Lower leg skin (tissue), 4 donors: ENCODE results near the gene CSNK2A2. TPM values are rescaled to one million over a fixed set of nuclear protein-coding genes. Genes with fewer than 3 reads are reported as not detected.
A peak's percentile ranks its signal among the peaks of the same experiment; 100 is the strongest.

Source experiments
- DNase-seq, 2 donors: peaks; one replicate each; pipeline ENCODE4 v3.0.0-alpha.2; 2019; ENCODE audit warnings: low spot score in 2 of 2
- H3K4me3 ChIP-seq: fragments of 200-600 bp; sonication (generic); 2 replicates; pipeline ENCODE4 v1.5.1; 2017; ENCODE audit warnings: mild to moderate bottlenecking, low read depth; ENCODE audit not compliant: poor library complexity, severe bottlenecking
- POLR2A ChIP-seq, 2 donors: fragments of 450-650 bp; IDR thresholded peaks; one replicate each; pipeline ENCODE4 v1.6.1; 2016 to 2017; ENCODE audit warnings: antibody characterized with exemption in 2 of 2, mild to moderate bottlenecking in 1 of 2, moderate library complexity in 1 of 2
- WGBS, 2 donors: methylation state at CpG; one replicate each; pipeline ENCODE4 v1.1.5; 2018; 5-methylcytosine and 5-hydroxymethylcytosine counted together
- intact Hi-C: fragments of 100-400 bp; cut with DNase I; formaldehyde crosslinking; loops from one replicate; pipeline ENCODE4 v1.15.0; 2023; ENCODE audit warnings: low total_unique reads
- total RNA-seq, 4 donors: library from RNA; depleted of rRNA; stranded (reverse); fragments of >200 nt; gene quantifications; one replicate each; pipeline ENCODE4 v1.1.0, GENCODE V29; 2016
- TF ChIP-seq, protein P1 (sequence below), 3 donors: fragments of 450-650 bp; IDR thresholded peaks; one replicate each; pipeline ENCODE4 v1.5.1; 2016; ENCODE audit warnings: antibody characterized with exemption in 3 of 3, mild to moderate bottlenecking in 3 of 3, moderate library complexity in 2 of 3

The CSNK2A2 gene
- total RNA-seq, 4 donors from 2014 or later, result 112 to 159 (median 141) TPM

DNA sequence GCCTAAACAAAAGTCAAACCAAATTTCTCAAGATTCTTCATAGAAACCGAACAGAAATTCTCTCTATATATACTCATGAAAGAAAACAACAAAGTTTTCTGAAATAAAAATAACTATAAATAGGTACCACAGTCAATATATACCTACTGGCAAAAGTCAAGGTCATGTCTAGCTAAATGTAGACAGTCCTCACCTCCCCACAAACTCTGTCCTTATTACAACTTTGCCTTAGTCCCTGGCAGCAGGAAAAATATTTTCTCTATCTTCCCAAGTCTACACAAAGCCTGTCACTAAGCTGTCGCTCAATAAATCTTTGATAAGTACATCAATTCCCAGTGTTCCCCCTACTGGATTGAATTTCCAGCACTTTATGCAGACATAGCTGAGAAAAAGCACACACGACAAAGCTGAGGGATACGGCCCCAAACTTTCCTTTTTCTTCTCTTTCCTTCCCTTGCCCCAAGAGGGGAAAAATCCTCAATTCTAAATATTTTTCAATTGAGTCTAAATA, 71.4 kb downstream of the CSNK2A2 start:
- intact Hi-C loops, result loop anchor here (10.0 kb wide), 1 partner anchor 102 kb away; the partner anchor contains the start of gene MMP15
- TF ChIP-seq, protein P1, sequence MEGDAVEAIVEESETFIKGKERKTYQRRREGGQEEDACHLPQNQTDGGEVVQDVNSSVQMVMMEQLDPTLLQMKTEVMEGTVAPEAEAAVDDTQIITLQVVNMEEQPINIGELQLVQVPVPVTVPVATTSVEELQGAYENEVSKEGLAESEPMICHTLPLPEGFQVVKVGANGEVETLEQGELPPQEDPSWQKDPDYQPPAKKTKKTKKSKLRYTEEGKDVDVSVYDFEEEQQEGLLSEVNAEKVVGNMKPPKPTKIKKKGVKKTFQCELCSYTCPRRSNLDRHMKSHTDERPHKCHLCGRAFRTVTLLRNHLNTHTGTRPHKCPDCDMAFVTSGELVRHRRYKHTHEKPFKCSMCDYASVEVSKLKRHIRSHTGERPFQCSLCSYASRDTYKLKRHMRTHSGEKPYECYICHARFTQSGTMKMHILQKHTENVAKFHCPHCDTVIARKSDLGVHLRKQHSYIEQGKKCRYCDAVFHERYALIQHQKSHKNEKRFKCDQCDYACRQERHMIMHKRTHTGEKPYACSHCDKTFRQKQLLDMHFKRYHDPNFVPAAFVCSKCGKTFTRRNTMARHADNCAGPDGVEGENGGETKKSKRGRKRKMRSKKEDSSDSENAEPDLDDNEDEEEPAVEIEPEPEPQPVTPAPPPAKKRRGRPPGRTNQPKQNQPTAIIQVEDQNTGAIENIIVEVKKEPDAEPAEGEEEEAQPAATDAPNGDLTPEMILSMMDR (IDR thresholded peaks at IDR 0.05), result no peak
- no peak for TF ChIP-seq POLR2A (IDR thresholded peaks at IDR 0.05)
- WGBS, 2 donors, result 43 to 45% methylated on average over 4 of the region's 4 CpGs
- DNase-seq, result no peak
- no peak overlapping the region for H3K4me3 ChIP-seq

DNA sequence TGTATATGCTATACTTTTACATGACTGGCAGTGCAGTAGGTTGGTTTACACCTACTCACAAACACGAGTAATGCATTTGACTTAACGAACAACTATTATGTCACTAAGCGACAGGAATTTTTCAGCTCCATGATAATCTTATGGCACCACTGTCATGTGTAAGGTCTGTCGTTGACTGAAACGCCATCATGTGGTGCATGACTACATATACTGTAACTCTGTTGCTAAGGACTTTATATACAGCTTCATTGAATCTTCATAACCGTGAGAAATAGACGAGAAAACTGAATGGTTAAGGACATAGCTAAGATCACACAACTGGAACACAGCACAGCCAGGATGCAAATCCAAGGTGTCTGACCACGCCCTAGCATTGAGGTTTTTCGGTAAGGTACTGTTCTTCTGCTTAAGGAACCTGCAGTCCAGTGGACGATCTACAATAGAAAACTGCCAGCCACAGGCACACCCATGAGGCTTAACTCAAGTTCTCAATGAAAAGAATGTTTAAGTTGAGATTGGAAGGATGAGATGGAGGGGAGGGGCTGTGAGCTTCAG, 72.0 kb downstream of the CSNK2A2 start:
- no peak for DNase-seq
- H3K4me3 ChIP-seq, result no peak overlapping the region
- no peak for TF ChIP-seq POLR2A (IDR thresholded peaks at IDR 0.05)
- TF ChIP-seq, protein P1 (IDR thresholded peaks at IDR 0.05), result no peak
- intact Hi-C loops, result loop anchor here (10.0 kb wide), 1 partner anchor 101 kb away; the partner anchor contains the start of gene MMP15
- 58 to 62% methylated on average over 10 of the region's 10 CpGs for WGBS, 2 donors

DNA sequence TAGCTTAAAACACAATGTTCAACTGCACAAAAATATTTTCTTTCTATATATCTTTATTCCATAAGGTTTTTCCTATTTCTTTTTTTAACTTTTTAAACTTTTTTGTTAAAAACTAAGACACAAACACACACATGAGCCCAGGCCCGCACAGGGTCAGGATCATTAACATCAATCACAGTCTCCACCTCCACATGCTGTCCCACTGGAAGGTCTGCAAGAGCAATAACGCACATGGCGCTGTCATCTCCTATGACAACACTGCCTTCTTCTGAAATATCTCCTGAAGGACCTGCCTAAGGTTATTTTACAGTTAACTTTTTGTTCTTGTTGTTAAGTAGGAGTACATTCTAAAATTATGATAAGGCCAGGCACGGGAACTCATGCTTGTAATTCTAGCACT, 72.9 kb downstream of the CSNK2A2 start:
- intact Hi-C loops, result loop anchor here (10.0 kb wide), 1 partner anchor 100 kb away; the partner anchor contains the start of gene MMP15
- whole genome bisulfite sequencing, 2 donors, result 80 to 88% methylated on average over 4 of the region's 4 CpGs
- TF ChIP-seq, protein P1 (IDR thresholded peaks at IDR 0.05), result no peak
- TF ChIP-seq POLR2A (IDR thresholded peaks at IDR 0.05), result no peak
- no peak for DNase-seq
- no peak overlapping the region for H3K4me3 ChIP-seq

DNA sequence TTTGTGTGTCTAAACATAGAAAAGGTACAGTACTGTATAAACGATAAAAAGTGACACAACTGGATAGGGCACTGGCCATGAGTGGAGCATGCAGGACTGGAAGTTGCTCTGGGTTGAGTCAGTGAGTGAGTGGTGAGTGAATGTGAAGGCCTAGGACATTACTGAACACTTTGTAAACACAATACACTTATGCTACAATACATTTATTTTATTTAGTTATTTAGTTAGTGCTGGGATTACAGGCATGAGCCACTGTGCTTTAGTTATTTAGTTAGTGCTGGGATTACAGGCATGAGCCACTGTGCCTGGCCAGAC, 73.3 kb downstream of the CSNK2A2 start:
- TF ChIP-seq POLR2A (IDR thresholded peaks at IDR 0.05), result no peak
- TF ChIP-seq, protein P1 (IDR thresholded peaks at IDR 0.05), result no peak
- H3K4me3 ChIP-seq, result no peak overlapping the region
- intact Hi-C loops, result loop anchor here (10.0 kb wide), 1 partner anchor 100 kb away; the partner anchor contains the start of gene MMP15
- WGBS, 2 donors, result 10 to 18% methylated on average over 1 of the region's 1 CpG
- peak in 1 of 2 donors; percentile 8 for DNase-seq

DNA sequence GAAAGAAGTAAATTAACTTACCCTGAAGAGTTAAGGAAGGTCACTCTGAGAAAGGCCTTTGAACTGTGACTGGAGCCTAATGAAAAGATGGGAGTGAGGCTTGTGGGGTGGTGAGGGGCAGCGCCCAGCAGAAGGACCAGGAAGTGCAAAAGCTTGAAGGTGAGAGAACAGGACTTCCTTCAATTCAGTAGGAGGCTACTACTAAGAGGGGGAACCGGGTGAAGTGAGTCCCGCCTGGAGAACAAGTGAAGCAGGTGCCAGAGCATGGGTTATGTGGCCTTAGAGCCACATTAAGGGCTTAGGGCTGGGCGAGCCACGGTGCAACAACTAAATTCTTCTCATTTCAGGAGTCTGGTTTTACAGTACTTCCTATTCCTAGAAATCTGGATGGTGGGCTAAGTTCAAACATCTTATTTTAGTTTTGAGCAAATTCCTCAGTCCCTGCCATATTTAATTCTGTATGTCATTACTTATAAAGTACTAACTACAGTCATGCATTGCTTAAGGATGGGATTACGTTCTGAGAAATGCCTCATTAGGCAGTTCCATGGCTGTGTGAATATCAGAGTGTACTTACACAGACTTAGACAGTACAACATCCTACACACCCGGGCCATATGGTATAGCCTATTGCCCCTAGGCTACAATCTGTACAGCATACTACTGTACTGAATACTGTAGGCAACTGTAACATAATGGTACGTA, 73.9 kb downstream of the CSNK2A2 start:
- no peak for DNase-seq
- intact Hi-C loops, result loop anchor here (10.0 kb wide), 1 partner anchor 99 kb away; the partner anchor contains the start of gene MMP15
- no peak overlapping the region for H3K4me3 ChIP-seq
- WGBS, 2 donors, result 57 to 61% methylated on average over 8 of the region's 8 CpGs
- TF ChIP-seq POLR2A (IDR thresholded peaks at IDR 0.05), result no peak
- TF ChIP-seq, protein P1 (IDR thresholded peaks at IDR 0.05), result no peak
